ENCODE results near the gene DNAJC21.
A peak's percentile ranks its signal among the peaks of the same experiment; 100 is the strongest.

Gene DNAJC21

DNA sequence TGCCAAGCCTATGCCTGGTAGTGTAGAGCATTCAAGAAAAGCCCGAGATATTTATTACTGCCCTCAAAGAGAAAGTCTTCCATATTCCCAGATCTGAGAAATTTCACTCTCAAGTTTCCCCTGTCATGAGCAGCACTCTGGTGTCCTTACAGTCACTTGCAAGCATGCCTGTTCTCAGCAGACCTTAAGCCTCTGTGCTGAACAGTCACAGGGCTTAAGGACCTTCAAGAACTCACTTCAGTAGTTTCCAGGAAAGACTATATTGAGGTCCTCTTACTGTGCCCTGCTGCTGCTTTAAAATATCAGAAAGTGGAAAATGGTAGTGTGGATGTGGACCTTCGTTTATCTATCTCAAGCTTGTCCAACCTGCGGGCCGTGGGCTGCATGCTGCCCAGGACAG lies 53.5 kb downstream of the DNAJC21 start:
- no peak for DNase-seq

DNA sequence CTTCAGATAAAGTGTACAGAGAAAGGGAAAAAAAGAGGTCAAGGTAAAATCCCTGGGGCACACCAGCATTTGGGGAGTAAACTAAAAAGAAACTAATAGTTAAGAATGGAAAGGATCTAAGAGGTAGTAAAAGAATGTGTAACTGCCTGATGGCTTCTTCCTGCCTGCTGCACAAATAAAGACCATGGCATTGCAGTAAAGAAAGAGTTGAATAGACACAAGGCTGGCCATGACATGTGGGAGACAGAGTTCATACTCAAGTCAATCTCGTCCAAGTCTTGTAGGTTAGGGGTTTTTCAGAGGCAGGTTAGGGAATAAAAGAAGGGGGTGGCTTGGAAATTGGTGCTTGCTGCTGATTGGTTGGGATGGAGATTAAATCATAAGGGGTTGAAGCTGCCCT lies 57.6 kb downstream of the DNAJC21 start:
- no peak for DNase-seq

DNA sequence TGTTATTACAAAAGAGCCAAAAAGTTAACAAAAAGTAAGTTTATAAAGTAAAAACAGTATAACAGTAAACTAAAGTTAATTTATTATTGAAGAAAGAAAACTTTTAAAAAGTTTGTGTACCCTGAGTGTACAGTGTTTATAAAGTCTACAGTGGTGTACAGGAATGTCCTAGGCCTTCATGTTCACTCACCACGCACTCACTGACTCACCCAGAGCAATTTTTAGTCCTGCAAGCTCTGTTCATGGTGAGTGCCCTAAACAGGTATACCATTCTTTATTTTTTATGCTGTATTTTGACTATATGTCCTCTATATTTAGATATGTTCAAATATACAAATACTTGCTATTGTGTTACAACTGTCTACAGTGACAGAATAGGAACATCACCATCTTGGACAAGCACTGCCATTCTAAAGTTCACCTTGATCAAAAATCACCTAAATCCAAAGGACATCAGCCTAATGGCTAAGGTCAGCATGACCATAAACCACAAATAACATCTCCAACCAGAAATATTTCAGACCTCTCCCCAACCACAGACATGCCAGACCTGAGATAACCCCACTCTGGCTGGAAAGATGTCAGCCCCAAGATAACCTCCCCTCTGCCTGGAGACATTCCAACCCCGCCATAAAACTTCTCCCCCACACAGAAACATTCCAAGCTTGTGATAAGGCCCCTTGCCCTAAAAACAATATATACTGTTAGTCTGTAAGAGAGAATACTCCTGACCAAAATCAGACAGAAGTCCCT lies 62.3 kb downstream of the DNAJC21 start:
- no peak for DNase-seq

DNA sequence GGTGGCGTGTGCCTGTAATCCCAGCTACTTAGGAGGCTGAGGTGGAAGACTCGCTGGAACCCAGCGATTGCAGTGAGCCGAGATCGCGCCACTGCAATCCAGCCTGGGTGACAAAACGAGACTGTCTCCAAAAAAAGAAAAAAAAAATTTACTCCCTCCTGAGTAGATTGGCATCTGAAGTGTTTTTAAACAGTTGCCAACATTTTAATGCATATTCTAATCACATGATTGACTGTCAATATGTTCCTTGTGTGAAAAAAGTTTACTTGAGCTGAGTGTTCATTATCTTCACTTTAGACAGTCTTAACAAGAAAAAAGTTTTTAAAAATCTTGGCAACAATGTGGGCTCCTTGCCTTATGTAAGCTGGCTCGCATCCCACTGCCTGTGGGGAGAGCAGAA lies 64.6 kb downstream of the DNAJC21 start:
- no peak for DNase-seq

DNA sequence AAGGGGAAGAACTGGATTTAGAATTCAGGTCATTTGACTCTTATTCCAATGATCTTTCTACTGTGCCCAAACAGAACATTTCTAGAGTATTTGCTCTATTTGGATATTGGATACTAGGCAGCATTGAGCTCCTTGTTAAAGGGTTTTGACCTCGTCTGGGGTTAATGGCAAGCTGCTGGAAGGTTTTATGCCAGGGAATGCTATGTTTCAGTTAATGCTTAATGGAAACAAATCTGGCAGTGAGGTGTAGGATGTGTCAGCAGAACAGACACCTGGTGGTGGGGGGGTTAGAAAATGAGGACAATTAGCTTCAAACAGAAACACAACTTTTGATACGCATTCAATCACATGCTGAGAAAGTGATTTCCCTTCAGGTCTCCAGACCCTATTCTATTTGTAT lies 66.9 kb downstream of the DNAJC21 start:
- no peak for DNase-seq

DNA sequence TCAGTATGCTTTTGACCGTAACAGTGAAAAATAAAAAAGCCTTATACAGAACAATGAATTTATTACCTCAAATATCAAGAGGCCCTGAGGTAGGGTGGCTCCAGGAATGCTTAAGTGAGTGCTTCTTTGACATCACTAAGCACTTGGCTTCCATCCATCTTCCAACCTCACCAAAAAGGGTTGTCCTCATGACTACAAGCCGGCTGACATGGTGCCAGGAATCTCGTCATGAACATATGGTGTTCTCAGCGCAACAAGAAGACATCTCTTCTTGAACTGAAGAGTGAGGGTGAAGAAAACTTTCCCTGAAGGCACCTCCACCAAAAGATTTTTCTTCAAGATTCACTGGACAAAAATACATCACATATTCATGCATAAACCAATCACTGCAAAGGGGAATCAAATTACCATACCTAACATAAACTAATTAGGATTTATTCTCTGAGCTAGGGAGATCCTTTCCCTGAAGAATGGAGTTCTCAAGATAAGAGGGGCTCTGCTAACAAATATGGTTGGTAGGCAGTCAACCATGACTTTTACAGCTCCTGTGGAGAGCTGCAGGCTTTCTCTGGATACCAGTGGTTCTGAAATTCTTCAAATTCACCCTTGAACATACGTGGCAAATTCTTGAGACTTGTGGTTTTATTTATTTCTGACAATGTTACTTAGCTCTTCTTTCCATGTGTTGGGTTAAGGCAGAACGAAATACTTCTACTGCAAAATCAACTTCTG lies 68.9 kb downstream of the DNAJC21 start:
- DNase-seq, result no peak

DNA sequence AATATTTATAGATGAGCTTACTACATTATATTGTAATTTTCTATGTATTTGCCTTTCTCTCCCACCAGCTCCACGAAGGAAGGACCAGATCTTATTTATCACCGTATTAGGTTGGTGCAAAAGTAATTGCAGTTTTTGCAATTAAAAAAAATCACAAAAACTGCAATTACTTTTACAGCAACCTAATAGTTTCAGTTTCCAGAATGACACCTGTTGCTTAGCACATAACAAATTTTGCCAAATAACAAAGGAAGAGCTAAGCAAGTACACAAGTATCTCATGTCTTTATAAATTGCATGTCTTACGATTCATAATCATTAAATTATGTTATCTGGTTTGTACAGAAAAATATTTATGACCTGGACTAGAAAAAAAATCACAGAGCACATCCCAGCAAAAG lies 72.5 kb downstream of the DNAJC21 start:
- DNase-seq, result no peak

DNA sequence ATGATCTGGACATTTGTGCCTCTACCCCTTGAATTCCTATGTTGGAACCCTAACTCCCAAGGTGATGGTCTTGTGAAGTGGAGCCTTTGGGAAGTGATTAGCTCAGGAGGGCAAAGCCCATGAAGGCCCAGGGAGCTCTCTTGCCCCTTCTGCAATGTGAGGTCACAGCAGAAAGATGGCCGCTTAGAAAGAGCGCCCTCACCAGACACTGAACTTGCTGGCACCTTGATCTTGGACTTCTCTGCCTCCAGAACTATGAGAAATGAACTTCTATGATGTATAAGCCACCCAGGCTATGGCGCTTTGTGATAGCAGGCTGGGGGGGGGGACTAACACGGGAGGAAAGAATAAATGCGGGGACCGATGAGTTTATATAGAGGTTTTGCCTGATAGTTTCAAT lies 73.1 kb downstream of the DNAJC21 start:
- no peak for DNase-seq

DNA sequence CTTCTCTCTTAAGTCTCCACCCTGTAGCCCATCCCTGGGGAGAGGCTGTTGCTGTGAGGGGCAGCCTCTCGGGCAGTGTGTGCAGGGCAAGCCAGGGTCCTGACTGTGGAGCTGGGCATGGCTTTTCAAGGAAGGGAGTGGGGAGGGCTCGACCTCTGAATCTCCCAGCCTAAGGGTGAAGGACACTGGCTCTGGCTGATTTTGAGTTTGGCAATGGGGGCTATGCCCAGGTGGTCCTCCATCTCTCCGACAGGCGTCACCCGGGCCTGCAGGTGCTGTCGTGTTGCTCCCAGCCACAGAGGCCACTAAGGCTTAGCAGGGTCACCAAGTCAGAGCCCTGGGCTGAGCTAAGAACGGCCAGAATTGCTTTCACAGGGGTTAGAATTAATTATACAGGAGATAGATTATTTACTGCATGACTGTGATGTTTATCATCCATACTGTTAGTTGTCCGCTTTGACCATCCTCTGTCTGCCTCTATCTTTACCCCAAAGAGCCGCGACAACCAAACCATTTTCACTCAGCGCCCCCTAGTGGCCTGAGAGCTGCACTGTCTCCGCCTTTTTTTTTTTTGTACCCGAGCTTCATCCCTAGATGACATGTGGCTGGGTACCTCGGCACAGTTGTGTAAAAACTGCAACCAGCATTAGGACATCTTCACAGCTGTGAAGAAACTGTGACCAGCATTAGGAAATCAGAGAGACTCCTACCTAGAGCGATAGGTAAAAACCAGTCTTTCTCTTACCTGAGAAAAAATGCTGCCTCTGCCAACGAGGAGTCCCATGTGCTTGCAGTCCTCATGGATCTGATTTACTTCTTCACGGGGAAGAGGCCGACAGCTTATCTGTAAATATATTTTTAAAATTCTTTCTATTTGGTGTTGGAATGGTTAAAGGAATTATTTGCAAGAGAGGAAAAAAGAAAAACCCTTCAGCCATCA lies 73.9 kb downstream of the DNAJC21 start:
- peak; percentile 51 for DNase-seq

DNA sequence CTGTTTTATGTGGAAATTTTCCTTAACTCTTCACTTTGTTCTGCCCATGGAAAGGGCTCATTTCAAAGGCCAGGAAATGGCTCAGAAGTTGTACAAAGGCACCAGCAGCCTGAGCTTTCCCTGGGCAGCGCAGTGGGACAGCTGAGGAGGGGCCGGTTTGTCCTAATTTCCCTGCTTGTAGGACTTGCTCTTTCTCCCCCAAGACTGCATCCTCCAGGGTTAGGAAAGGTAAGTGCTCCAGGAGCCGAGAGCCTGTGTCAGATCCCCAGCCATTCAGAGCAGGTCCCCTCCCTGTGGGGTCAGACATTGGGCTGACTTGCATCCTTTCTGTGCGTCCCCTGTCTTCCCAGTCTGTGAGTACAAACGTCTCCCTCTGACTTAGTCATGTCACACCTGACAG lies 74.8 kb downstream of the DNAJC21 start:
- no peak for DNase-seq

DNA sequence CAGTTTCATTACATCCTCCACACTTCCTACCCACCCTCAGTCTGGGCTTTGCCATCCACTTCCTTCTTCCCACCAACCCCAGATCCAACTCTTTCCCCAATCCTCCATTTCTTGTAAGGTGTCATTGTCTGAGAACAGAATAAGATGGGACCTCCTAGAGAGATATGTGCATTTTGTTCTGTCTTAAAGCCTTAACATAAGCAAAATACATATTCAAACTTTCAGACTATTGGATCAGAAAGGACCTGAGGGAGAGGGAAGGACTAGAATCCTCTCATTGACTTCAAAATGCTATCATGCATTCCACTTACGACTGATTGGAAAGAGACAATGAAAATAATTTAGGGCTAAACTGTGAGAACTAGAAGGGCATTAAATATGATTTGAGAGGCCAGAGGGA lies 75.4 kb downstream of the DNAJC21 start:
- no peak for DNase-seq
